Muscle layer of duodenum (tissue), 2 donors: ENCODE results near the gene ZCCHC14.

Source experiments
- H3K27ac ChIP-seq: one replicate; pipeline ENCODE4 v1.7.0; 2013; ENCODE audit warnings: mild to moderate bottlenecking, low read length
- H3K27me3 ChIP-seq: one replicate; pipeline ENCODE4 v1.7.0; 2013; ENCODE audit warnings: low read depth, mild to moderate bottlenecking, control low read depth, low read length
- H3K36me3 ChIP-seq, 2 donors: one replicate each; pipeline ENCODE4 v1.7.0; 2013; ENCODE audit warnings: low read length in 2 of 2, control low read depth in 1 of 2, mild to moderate bottlenecking in 1 of 2; ENCODE audit not compliant: insufficient read depth in 2 of 2, control insufficient read depth in 1 of 2
- H3K4me1 ChIP-seq, 2 donors: one replicate each; pipeline ENCODE4 v1.7.0; 2013; ENCODE audit warnings: low read length in 2 of 2, mild to moderate bottlenecking in 2 of 2, control low read depth in 1 of 2, moderate library complexity in 1 of 2; ENCODE audit not compliant: insufficient read depth in 2 of 2, control insufficient read depth in 1 of 2
- H3K4me3 ChIP-seq, 2 donors: one replicate each; pipeline ENCODE4 v1.7.0; 2013; ENCODE audit warnings: low read length in 2 of 2, low read depth in 1 of 2, mild to moderate bottlenecking in 1 of 2
- H3K9me3 ChIP-seq, 2 donors: one replicate each; pipeline ENCODE4 v1.7.0; 2013; ENCODE audit warnings: low read length in 2 of 2, control low read depth in 1 of 2, mild to moderate bottlenecking in 1 of 2; ENCODE audit not compliant: control insufficient read depth in 1 of 2
- donor health status: healthy.

Gene ZCCHC14

GRCh38 chr16:87460936-87461335 lies 31.9 kb downstream of the ZCCHC14 start:
- Histone ChIP-seq H3K4me3 (no peak overlapping the region), H3K36me3 (peaks cover 25 to 34% of the 10 kb centered on the region in 2 donors), H3K27me3 (no peaks in the 10 kb centered on the region), H3K4me1 (peaks cover 18 to 30% of the 10 kb centered on the region in 2 donors), H3K9me3 (no peaks in the 10 kb centered on the region), H3K27ac (no peak overlapping the region)

- H3K4me1 ChIP-seq: peaks cover 11 to 19% of the 10 kb centered on the region in 2 donors
- no peaks in the 10 kb centered on the region for H3K9me3 ChIP-seq
- peaks cover 25 to 31% of the 10 kb centered on the region in 2 donors for H3K36me3 ChIP-seq
- no peak overlapping the region for H3K27ac ChIP-seq
- H3K4me3 ChIP-seq: no peak overlapping the region
- no peaks in the 10 kb centered on the region for H3K27me3 ChIP-seq
Observed at GRCh38 chr16:87459833-87460232, 33.0 kb downstream of the ZCCHC14 start.

GRCh38 chr16:87459027-87459426 lies 33.8 kb downstream of the ZCCHC14 start:
- H3K4me3 ChIP-seq: no peak overlapping the region
- peaks cover 25% of the 10 kb centered on the region in 2 donors for H3K36me3 ChIP-seq
- H3K27me3 ChIP-seq: no peaks in the 10 kb centered on the region
- no peak overlapping the region for H3K27ac ChIP-seq
- no peaks in the 10 kb centered on the region for H3K9me3 ChIP-seq
- peaks cover 4 to 16% of the 10 kb centered on the region in 2 donors for H3K4me1 ChIP-seq

- Histone ChIP-seq H3K27me3 (no peaks in the 10 kb centered on the region), H3K4me3 (no peak overlapping the region), H3K9me3 (no peaks in the 10 kb centered on the region), H3K27ac (no peak overlapping the region), H3K4me1 (peaks cover 0 to 12% of the 10 kb centered on the region in 2 donors), H3K36me3 (peaks cover 23 to 25% of the 10 kb centered on the region in 2 donors)
Observed at GRCh38 chr16:87458424-87458915, 34.4 kb downstream of the ZCCHC14 start.

GRCh38 chr16:87457709-87458423 lies 35.0 kb downstream of the ZCCHC14 start:
- H3K27me3 ChIP-seq: no peaks in the 10 kb centered on the region
- no peaks in the 10 kb centered on the region for H3K9me3 ChIP-seq
- peaks cover 0 to 12% of the 10 kb centered on the region in 2 donors for H3K4me1 ChIP-seq
- peak overlapping the region; percentile 33 for H3K27ac ChIP-seq
- H3K4me3 ChIP-seq: no peak overlapping the region
- H3K36me3 ChIP-seq: peaks cover 25 to 29% of the 10 kb centered on the region in 2 donors

GRCh38 chr16:87457061-87457611 lies 35.7 kb downstream of the ZCCHC14 start:
- Histone ChIP-seq H3K27ac (peak overlapping the region; percentile 33), H3K36me3 (peaks cover 28 to 33% of the 10 kb centered on the region in 2 donors)

GRCh38 chr16:87454391-87454790 lies 38.4 kb downstream of the ZCCHC14 start:
- Histone ChIP-seq H3K4me1 (no peaks in the 10 kb centered on the region), H3K27ac (no peak overlapping the region), H3K27me3 (no peaks in the 10 kb centered on the region), H3K9me3 (no peaks in the 10 kb centered on the region), H3K36me3 (peaks cover 37 to 43% of the 10 kb centered on the region in 2 donors), H3K4me3 (no peak overlapping the region)

More at GRCh38 chr16:87457061-87457611, 35.7 kb downstream of the ZCCHC14 start:
- H3K4me1 ChIP-seq: peaks cover 0 to 12% of the 10 kb centered on the region in 2 donors
- H3K4me3 ChIP-seq: no peak overlapping the region
- H3K9me3 ChIP-seq: no peaks in the 10 kb centered on the region
- no peaks in the 10 kb centered on the region for H3K27me3 ChIP-seq

- no peak overlapping the region for H3K27ac ChIP-seq
- H3K4me3 ChIP-seq: no peak overlapping the region
- no peaks in the 10 kb centered on the region for H3K4me1 ChIP-seq
- H3K9me3 ChIP-seq: no peaks in the 10 kb centered on the region
- H3K27me3 ChIP-seq: no peaks in the 10 kb centered on the region
- H3K36me3 ChIP-seq: peaks cover 32 to 38% of the 10 kb centered on the region in 2 donors
Observed at GRCh38 chr16:87453326-87453725, 39.5 kb downstream of the ZCCHC14 start.

- Histone ChIP-seq H3K27ac (no peak overlapping the region), H3K4me1 (peaks cover 0 to 7% of the 10 kb centered on the region in 2 donors), H3K27me3 (no peaks in the 10 kb centered on the region), H3K9me3 (no peaks in the 10 kb centered on the region), H3K4me3 (no peak overlapping the region), H3K36me3 (peaks cover 22 to 24% of the 10 kb centered on the region in 2 donors)
Observed at GRCh38 chr16:87451563-87452210, 41.1 kb downstream of the ZCCHC14 start.

- Histone ChIP-seq H3K9me3 (no peaks in the 10 kb centered on the region), H3K36me3 (peaks cover 22 to 29% of the 10 kb centered on the region in 2 donors), H3K4me3 (no peak overlapping the region), H3K4me1 (peaks cover 0 to 7% of the 10 kb centered on the region in 2 donors), H3K27me3 (no peaks in the 10 kb centered on the region), H3K27ac (no peak overlapping the region)
Observed at GRCh38 chr16:87448866-87449265, 44.0 kb downstream of the ZCCHC14 start.

GRCh38 chr16:87447323-87447722 lies 45.5 kb downstream of the ZCCHC14 start:
- no peak overlapping the region for H3K4me3 ChIP-seq
- H3K4me1 ChIP-seq: peaks cover 0 to 7% of the 10 kb centered on the region in 2 donors
- peaks cover 13 to 27% of the 10 kb centered on the region in 2 donors for H3K36me3 ChIP-seq
- H3K27me3 ChIP-seq: no peaks in the 10 kb centered on the region
- H3K27ac ChIP-seq: peak overlapping the region; percentile 92
- H3K9me3 ChIP-seq: no peaks in the 10 kb centered on the region
